ENCODE measurements around the gene PLEKHF1.
A peak's percentile ranks its signal among the peaks of the same experiment; 100 is the strongest.
"Not testable (repeated sequence)": the region's sequence is repeated elsewhere in the genome, so short reads cannot be mapped to it uniquely, and the experiment has no call there.

Gene PLEKHF1

DNA sequence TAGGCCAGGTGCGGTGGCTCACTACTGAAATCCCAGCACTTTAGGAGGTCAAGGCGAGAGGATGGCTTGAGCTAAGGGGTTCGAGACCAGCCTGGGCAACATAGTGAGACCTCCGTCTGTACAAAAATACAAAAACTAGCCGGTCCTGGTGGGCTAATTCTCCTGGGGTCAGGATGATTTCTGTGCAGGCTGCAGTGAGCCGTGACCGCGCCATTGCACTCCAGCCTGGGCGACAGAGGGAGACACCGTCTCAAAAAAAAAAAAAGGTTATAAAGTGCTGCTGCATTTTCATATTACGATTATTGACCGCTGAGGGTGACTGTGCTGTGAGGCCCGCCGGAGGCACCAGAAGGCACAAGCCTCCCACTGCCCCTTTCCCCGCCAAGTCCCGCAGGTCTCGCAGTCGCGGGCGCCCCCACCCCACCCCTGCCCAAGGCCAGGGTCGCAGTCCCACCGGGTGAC lies 477 bp upstream of the PLEKHF1 start:
- DNase-seq (ENCODE audit: low read depth), result no peak

GRCh38 chr19:29665826-29666577 lies 741 bp downstream of the PLEKHF1 start:
- DNase-seq (ENCODE audit: low read depth), result no peak

DNA sequence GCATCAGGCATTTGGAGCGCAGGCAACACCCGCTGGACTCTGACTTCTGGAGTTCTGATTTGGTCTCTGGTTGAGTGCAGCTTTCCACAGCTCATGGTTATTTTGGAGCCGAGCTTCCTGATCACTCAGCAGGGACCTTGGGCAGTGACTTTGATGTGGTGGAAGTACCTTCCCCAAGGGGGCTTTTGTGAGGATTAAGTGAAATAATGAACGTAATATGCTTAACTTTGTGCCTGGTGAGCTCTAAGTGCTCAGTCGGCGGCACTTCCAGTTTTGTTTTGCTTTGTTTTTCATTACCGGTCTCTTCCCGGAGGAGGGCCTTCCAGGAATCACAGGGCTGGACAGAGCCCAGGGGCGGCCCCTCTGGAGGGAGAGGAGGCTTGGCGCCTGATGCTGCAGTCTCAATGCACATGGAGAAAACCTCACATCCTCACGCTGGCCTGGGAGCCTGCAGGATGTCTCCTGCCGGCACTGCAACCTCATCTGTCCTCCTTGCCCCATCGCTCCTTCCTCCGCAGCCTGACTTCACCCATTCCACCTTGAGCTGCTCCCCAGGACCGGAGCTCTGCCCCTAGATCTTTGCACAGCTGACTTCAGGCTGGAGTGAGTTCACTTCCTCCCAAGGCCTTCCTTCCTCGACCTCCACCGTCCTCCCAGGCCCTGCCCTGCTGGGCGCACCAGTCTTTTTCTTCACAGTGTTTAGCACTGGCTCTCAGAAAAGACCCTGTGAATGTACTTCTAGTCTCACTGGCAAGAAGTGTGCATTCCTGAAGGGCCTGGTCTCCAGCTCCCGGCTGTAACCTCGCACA lies 1.5 kb downstream of the PLEKHF1 start:
- no peak for DNase-seq (ENCODE audit: low read depth)

DNA sequence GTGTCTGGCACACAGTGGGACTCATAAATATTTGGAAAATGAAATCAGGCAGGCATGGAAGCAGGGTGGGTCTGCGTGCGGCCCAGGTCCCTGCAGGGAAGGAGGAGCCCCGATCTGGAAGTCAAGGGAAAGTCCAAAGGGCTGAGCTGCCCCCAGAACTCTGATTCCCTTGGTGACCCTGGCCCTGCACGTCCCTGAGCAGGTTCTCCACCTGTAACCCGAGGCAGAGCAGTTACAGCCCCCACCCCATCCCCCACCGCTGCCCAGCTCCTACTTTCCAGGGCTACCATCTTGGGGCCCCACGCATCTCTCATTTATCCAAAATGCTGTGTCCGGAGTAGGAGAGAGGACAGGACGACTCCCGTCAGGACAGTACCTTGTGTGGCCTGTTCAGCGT lies 2.1 kb downstream of the PLEKHF1 start:
- DNase-seq (ENCODE audit: low read depth), result no peak

DNA sequence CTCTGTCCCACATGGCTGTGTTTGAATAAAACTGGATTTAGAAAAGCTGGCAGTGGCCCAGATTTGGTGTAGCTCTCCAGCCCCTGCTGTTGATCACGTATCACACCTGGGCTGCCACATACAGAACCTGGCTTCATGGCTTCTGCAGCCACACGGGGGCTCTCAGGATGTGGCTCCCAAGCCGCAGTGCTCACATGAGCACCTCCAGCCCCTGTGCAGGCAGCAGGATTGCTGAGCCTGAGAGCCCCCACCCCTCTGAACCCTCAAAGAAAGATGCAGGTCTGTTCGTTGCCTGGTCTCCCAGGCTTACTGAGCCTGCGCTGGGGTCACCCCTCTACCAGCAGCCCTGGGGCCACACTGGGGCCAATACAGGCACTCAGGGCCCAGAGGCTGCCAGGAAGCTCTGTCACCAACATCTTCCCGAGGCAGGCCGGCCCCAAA lies 2.7 kb downstream of the PLEKHF1 start:
- DNase-seq (ENCODE audit: low read depth), result peak; percentile 70

- DNase-seq (ENCODE audit: low read depth), result no peak
Observed at GRCh38 chr19:29668746-29669609, 3.7 kb downstream of the PLEKHF1 start.

GRCh38 chr19:29670255-29670654 lies 5.0 kb downstream of the PLEKHF1 start:
- DNase-seq (ENCODE audit: low read depth), result no peak

GRCh38 chr19:29671026-29671392 lies 5.7 kb downstream of the PLEKHF1 start:
- DNase-seq (ENCODE audit: low read depth), result not testable (repeated sequence)

DNA sequence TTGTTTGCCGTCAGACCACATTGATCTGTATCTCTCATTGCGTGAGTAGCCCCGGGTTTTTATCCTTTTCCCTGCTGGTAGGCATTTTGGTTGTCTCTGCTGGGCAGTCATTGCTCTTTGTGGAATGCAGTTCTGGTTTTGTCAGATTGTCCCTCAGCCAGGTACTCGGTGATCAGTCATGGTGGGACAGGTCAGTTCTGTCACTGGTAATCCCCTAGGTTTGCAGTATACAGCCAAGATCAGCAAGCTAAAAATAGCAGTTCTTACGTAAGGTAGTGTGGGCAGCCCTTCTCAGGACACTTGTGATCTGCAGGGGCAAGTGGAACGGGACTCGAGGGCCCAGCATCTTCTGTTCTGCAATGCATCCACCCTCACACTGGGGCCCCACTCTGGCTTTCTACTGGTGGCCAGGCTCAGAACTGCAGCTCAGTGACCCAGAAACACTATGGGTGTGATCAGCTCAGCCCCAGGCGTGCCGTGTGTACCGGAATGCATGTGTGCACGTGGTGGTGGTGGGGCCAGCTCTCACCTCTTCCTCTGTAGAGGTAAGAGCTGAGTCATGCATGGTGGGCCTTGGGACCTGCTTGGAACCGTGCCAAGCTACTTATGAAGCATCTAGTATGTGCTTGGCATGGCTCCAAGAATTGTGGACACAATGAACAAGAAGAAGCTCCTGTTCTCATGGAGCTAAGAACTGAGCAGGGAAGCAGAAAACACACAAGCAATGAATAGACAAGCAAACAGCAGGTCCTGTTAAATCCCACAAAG lies 6.3 kb downstream of the PLEKHF1 start:
- peak; percentile 85 for DNase-seq (ENCODE audit: low read depth)

GRCh38 chr19:29672319-29672932 lies 7.2 kb downstream of the PLEKHF1 start:
- no peak for DNase-seq (ENCODE audit: low read depth)

- DNase-seq (ENCODE audit: low read depth), result peak; percentile 91
Observed at GRCh38 chr19:29672933-29673336, 7.7 kb downstream of the PLEKHF1 start.

DNA sequence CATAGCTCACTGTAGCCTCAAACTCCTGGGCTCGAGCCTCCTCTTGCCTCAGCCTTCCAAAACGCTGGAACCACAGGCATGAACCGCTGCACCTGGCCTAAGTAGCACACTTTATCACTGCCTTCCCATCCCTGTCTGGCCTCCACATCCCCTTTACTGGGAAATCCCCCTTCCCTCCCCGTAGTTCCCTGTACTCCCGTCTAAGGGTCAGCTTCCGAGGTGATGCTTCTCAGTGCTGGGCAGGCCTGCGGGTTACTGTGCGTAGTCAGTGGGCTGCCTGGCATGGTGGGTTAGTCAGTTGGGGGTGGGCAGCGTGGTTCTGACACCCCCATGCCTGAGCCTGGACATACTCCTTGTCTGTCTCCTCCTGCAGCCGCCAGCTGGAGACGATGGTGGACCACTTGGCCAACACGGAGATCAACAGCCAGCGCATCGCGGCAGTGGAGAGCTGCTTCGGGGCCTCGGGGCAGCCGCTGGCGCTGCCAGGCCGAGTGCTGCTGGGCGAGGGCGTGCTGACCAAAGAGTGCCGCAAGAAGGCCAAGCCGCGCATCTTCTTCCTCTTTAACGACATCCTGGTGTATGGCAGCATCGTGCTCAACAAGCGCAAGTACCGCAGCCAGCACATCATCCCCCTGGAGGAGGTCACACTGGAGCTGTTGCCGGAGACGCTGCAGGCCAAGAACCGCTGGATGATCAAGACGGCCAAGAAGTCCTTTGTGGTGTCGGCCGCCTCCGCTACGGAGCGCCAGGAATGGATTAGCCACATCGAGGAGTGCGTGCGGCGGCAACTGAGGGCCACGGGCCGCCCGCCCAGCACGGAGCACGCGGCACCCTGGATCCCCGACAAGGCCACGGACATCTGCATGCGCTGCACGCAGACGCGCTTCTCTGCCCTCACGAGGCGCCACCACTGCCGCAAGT lies 8.4 kb downstream of the PLEKHF1 start:
- DNase-seq (ENCODE audit: low read depth), result peak; percentile 31

GRCh38 chr19:29674374-29675119 lies 9.3 kb downstream of the PLEKHF1 start:
- DNase-seq (ENCODE audit: low read depth), result no peak

DNA sequence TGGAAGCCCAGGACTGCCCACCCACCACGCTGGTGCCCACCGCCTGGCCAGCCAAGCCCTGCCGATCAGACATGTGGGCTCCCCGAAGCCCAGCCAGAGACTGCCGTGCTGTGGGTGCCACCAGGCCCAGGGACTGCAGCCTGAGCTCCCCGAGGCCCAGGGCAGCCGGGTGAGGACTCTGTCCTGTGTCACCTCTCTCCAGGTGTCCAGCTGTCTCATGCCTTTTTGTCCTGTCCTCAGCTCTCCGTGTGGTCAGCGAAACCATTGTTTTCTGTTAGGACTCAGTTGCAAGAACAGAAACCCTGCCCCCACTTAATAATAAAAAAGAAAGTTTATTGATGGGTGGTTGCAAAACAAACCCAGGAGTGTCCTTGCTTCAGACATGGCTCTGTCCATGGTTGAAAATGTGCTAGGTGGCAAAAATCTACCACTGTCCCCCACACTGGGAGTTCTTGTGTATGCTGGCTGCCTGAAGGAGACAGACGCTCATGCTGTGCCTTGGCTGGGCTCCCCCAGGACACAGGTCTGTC lies 9.9 kb downstream of the PLEKHF1 start:
- no peak for DNase-seq (ENCODE audit: low read depth)

- DNase-seq (ENCODE audit: low read depth), result no peak
Observed at GRCh38 chr19:29675650-29676186, 10.5 kb downstream of the PLEKHF1 start.

GRCh38 chr19:29676586-29676985 lies 11.3 kb downstream of the PLEKHF1 start:
- DNase-seq (ENCODE audit: low read depth), result no peak

- DNase-seq (ENCODE audit: low read depth), result no peak
Observed at GRCh38 chr19:29677001-29677817, 11.9 kb downstream of the PLEKHF1 start.

Measured in T-helper 22 cell (primary cell).